CD4-positive, alpha-beta T cell (primary cell): ENCODE measurements around the gene VPS35. TPM values are rescaled to one million over a fixed set of nuclear protein-coding genes. Genes with fewer than 3 reads are reported as not detected.
"Not testable (repeated sequence)": the region's sequence is repeated elsewhere in the genome, so short reads cannot be mapped to it uniquely, and the experiment has no call there.

ENCODE experiments used
- ATAC-seq: fragments of 200-7000 bp; cut with Tn5 transposase; one replicate; pipeline ENCODE4 v1.10.0; 2022; ENCODE audit warnings: mild to moderate bottlenecking; ENCODE audit not compliant: poor library complexity
- CTCF ChIA-PET: fragments of 350-600 bp; sonication (Branson Sonifier 250); formaldehyde crosslinking; loops from one replicate; lab custom pipeline; 2021; ENCODE audit warnings: antibody characterized with exemption, inconsistent platforms; lab: Charles Lee
- POLR2A ChIA-PET: fragments of 350-600 bp; sonication (Branson Sonifier 250); formaldehyde crosslinking; loops from one replicate; lab custom pipeline; 2021; ENCODE audit warnings: antibody characterized with exemption, inconsistent platforms; lab: Charles Lee
- DNase-seq, 14 experiments: peaks; one replicate each; pipeline ENCODE4 v3.0.0-alpha.2; 2013 to 2020; ENCODE audit warnings: mixed read lengths in 2 of 14
- H3K27ac ChIP-seq, 2 donors: one replicate each; pipeline versions ENCODE4 v1.5.1 to v1.7.0; 2013; ENCODE audit warnings: low read length in 2 of 2, low read depth in 1 of 2, mild to moderate bottlenecking in 1 of 2
- H3K27me3 ChIP-seq, 2 experiments: 1 replicate in 1 of 2; 2 replicates in 1 of 2; pipeline versions ENCODE4 v1.6.1 to v1.7.0; 2013; ENCODE audit warnings: low read length in 2 of 2, control low read depth in 1 of 2, mild to moderate bottlenecking in 1 of 2, moderate library complexity in 1 of 2; ENCODE audit not compliant: insufficient read depth in 2 of 2, control insufficient read depth in 1 of 2
- H3K36me3 ChIP-seq: one replicate; pipeline ENCODE4 v1.6.1; 2013; ENCODE audit warnings: low read length, control low read depth; ENCODE audit not compliant: insufficient read depth
- H3K4me1 ChIP-seq: one replicate; pipeline ENCODE4 v1.6.1; 2013; ENCODE audit warnings: low read length, control low read depth; ENCODE audit not compliant: insufficient read depth
- H3K4me3 ChIP-seq: one replicate; pipeline ENCODE4 v1.5.1; 2013; ENCODE audit warnings: mild to moderate bottlenecking, low read length, moderate library complexity
- H3K9me3 ChIP-seq, 2 experiments: 1 replicate in 1 of 2; 2 replicates in 1 of 2; pipeline versions ENCODE4 v1.6.1 to v1.7.0; 2013; ENCODE audit warnings: low read length in 2 of 2, mild to moderate bottlenecking in 2 of 2, control low read depth in 1 of 2, moderate library complexity in 1 of 2; ENCODE audit not compliant: control insufficient read depth in 1 of 2, insufficient read depth in 1 of 2
- H3K27ac Mint-ChIP-seq: one replicate; pipeline ENCODE4 v1.8.0; 2020; ENCODE audit warnings: mixed read lengths
- H3K27me3 Mint-ChIP-seq: one replicate; pipeline ENCODE4 v1.8.0; 2021; ENCODE audit warnings: mixed read lengths
- H3K36me3 Mint-ChIP-seq: one replicate; pipeline ENCODE4 v1.8.0; 2021; ENCODE audit warnings: low read depth, mixed read lengths
- H3K4me1 Mint-ChIP-seq: one replicate; pipeline ENCODE4 v1.8.0; 2021; ENCODE audit warnings: low read depth, mixed read lengths
- H3K4me3 Mint-ChIP-seq: one replicate; pipeline ENCODE4 v1.8.0; 2020; ENCODE audit warnings: mild to moderate bottlenecking, mixed read lengths
- H3K9me3 Mint-ChIP-seq: one replicate; pipeline ENCODE4 v1.8.0; 2020; ENCODE audit warnings: mixed read lengths
- CTCF ChIP-seq: fragments of 200-600 bp; IDR thresholded peaks from one replicate; pipeline ENCODE4 v1.8.0; 2022; ENCODE audit warnings: antibody characterized with exemption, mild to moderate bottlenecking
- intact Hi-C, 2 experiments: fragments of 100-400 bp; cut with DNase I in 1 of 2; cut with micrococcal nuclease in 1 of 2; formaldehyde crosslinking; loops; one replicate each; pipeline versions ENCODE4 v1.15.1 to v1.9.0; 2023 to 2025; cut with DNase I, micrococcal nuclease
- total RNA-seq, 174 experiments: library from RNA in 2 of 174; stranded (reverse) in 2 of 174; gene quantifications; one replicate each; pipeline ENCODE4 v1.2.3 and lab custom pipeline; 2021 to 2026

Gene VPS35
- total RNA-seq, 2 experiments from 2014 or later: 34.6 to 44.1 TPM

- CTCF ChIA-PET: interaction anchor here (2.1 kb wide), 1 partner anchor 14 kb away, joined by 6 read pairs; no protein-coding TSS in a partner anchor
- POLR2A ChIA-PET: no interaction called here
- no peaks in the 10 kb centered on the region for H3K36me3 ChIP-seq
- no peaks in the 10 kb centered on the region for H3K27me3 Mint-ChIP-seq
- H3K27me3 ChIP-seq: no peaks in the 10 kb centered on the region
- intact Hi-C loops: loop anchor here (2.0 to 10.0 kb wide), 7 partner anchors 143 to 1559 kb away; partner anchors contain the start of genes DNAJA2 (in 2 of the 2), ABCC11 (in 1 of the 2), C16orf87 (in 1 of the 2) and ITFG1 (in 1 of the 2)
- no peaks in the 10 kb centered on the region for H3K9me3 Mint-ChIP-seq
- H3K27ac ChIP-seq: peak overlapping the region; percentile 91 to 98
- peak; percentile 21 for TF ChIP-seq CTCF
- peaks cover 47% of the 10 kb centered on the region for H3K4me1 Mint-ChIP-seq
- no peak for DNase-seq
- ATAC-seq: no peak
- H3K4me3 Mint-ChIP-seq: no peak overlapping the region
- H3K36me3 Mint-ChIP-seq: peaks cover 8% of the 10 kb centered on the region
- H3K9me3 ChIP-seq: no peaks in the 10 kb centered on the region
- no peak overlapping the region for H3K27ac Mint-ChIP-seq
- peak overlapping the region; percentile 94 for H3K4me3 ChIP-seq
- peaks cover 23% of the 10 kb centered on the region for H3K4me1 ChIP-seq
Measured at GRCh38 chr16:46688101-46688653, 801 bp downstream of the VPS35 start.

- ChIA-PET CTCF (interaction anchor here (2.1 kb wide), 1 partner anchor 13 kb away, joined by 6 read pairs; no protein-coding TSS in a partner anchor), POLR2A (interaction anchor here (1.3 kb wide), 1 partner anchor 102 kb away, joined by 3 read pairs; no protein-coding TSS in a partner anchor)
- peak overlapping the region; percentile 94 for H3K4me3 ChIP-seq
- ATAC-seq (no peak), DNase-seq (no peak)
- peaks cover 12% of the 10 kb centered on the region for H3K36me3 Mint-ChIP-seq
- no peak overlapping the region for H3K27ac Mint-ChIP-seq
- no peak overlapping the region for H3K27ac ChIP-seq
- peaks cover 51% of the 10 kb centered on the region for H3K4me1 Mint-ChIP-seq
- no peaks in the 10 kb centered on the region for H3K9me3 Mint-ChIP-seq
- H3K36me3 ChIP-seq: no peaks in the 10 kb centered on the region
- H3K4me1 ChIP-seq: peaks cover 23% of the 10 kb centered on the region
- no peaks in the 10 kb centered on the region for H3K27me3 ChIP-seq
- no peak for TF ChIP-seq CTCF
- intact Hi-C loops: loop anchor here (5.0 to 10.0 kb wide), 4 partner anchors 350 to 775 kb away; partner anchors contain the start of genes ITFG1 (in 1 of the 2), NETO2 (in 1 of the 2) and PHKB (in 1 of the 2)
- H3K4me3 Mint-ChIP-seq: no peak overlapping the region
- H3K9me3 ChIP-seq: no peaks in the 10 kb centered on the region
- H3K27me3 Mint-ChIP-seq: no peaks in the 10 kb centered on the region
Measured at GRCh38 chr16:46687486-46687885, 1.5 kb downstream of the VPS35 start.

DNA sequence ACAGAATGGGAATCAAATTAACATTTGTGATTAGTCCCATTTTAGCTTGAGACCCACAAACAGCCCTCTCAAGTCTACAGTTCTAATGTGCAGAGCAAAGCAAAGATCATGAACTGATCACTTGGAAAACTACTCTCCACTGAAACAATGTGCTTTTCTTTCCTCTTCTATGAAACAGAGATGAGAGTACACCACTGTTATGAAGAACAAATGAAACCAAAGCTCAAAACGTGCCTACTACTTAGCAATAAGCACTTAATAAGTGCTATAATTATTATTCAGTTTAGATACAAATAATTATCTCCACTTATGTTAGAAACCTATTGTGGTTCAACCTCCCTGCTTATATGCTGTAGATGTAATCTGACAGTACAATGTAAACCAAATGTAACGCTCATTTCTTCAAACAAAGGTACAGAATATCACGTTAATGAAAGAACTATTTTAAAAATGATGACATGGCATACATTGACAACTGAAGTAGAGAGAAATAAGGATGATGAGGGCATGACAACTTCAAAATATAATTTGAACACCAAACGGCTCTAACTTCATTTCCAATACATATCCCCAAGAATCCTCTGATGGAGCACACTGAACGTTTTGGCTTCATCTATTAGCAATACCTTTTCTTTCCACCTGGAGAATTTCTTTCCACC, 2.0 kb downstream of the VPS35 start:
- peaks cover 23% of the 10 kb centered on the region for H3K4me1 ChIP-seq
- intact Hi-C loops: loop anchor here (5.0 to 10.0 kb wide), 4 partner anchors 350 to 775 kb away; partner anchors contain the start of genes ITFG1 (in 1 of the 2), NETO2 (in 1 of the 2) and PHKB (in 1 of the 2)
- H3K27me3 Mint-ChIP-seq: no peaks in the 10 kb centered on the region
- H3K4me1 Mint-ChIP-seq: peaks cover 55% of the 10 kb centered on the region
- H3K36me3 ChIP-seq: no peaks in the 10 kb centered on the region
- TF ChIP-seq CTCF: no peak
- no peaks in the 10 kb centered on the region for H3K27me3 ChIP-seq
- no peak overlapping the region for H3K27ac ChIP-seq
- ChIA-PET POLR2A (interaction anchor here (1.3 kb wide), 1 partner anchor 102 kb away, joined by 3 read pairs; no protein-coding TSS in a partner anchor), CTCF (interaction anchor here (2.1 kb wide), 1 partner anchor 13 kb away, joined by 6 read pairs; no protein-coding TSS in a partner anchor)
- H3K4me3 Mint-ChIP-seq: no peak overlapping the region
- peaks cover 17% of the 10 kb centered on the region for H3K36me3 Mint-ChIP-seq
- H3K4me3 ChIP-seq: no peak overlapping the region
- no peak overlapping the region for H3K27ac Mint-ChIP-seq
- DNase-seq (no peak), ATAC-seq (no peak)
- H3K9me3 ChIP-seq: no peaks in the 10 kb centered on the region
- H3K9me3 Mint-ChIP-seq: no peaks in the 10 kb centered on the region

DNA sequence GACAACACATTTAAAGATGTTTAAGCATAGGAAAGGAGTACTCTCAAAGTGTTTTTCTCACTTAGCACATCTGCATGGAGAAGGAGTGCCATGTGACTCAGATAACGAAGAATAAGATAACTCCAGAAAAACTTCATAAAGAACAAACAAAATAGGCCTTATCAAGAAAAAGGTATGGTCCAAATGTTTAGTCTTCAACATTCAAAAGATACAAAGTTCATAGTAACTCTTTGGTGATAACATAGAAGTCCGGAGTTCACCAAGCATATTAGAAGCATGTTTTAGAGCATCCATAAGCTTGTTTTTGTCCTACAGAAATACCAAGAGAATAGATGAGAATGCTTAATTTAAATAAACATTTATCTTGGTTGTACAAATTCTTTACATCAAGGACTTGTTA, 7.1 kb downstream of the VPS35 start:
- not testable (repeated sequence) for H3K9me3 ChIP-seq, H3K27me3 ChIP-seq, H3K9me3 Mint-ChIP-seq, H3K27ac ChIP-seq, ATAC-seq, H3K27me3 Mint-ChIP-seq, H3K4me3 ChIP-seq, H3K4me1 ChIP-seq, H3K4me3 Mint-ChIP-seq, DNase-seq
- CTCF ChIA-PET: interaction anchor here (1.6 kb wide), 1 partner anchor 8 kb away, joined by 8 read pairs; no protein-coding TSS in a partner anchor
- Mint-ChIP-seq H3K4me1 (peaks cover 40% of the 10 kb centered on the region), H3K27ac (peak overlapping the region; percentile 49), H3K36me3 (peaks cover 57% of the 10 kb centered on the region)
- peaks cover 36% of the 10 kb centered on the region for H3K36me3 ChIP-seq
- intact Hi-C loops: loop anchor here (10.0 kb wide), 2 partner anchors 463 to 773 kb away; partner anchors contain the start of gene NETO2 (in 1 of the 2)
- POLR2A ChIA-PET: interaction anchor here (1.0 kb wide), 1 partner anchor 11 kb away, joined by 3 read pairs; no protein-coding TSS in a partner anchor
